Breast epithelium (tissue), 3 donors: ENCODE results near the gene NFATC3.

ENCODE experiments used
- POLR2A ChIP-seq: fragments of 450-650 bp; IDR thresholded peaks from one replicate; pipeline ENCODE4 v1.6.1; 2016; ENCODE audit warnings: antibody characterized with exemption, mild to moderate bottlenecking, moderate library complexity
- TF ChIP-seq, protein P1 (sequence below), 3 donors: fragments of 450-650 bp; IDR thresholded peaks; one replicate each; pipeline ENCODE4 v1.5.1; 2016 to 2017; ENCODE audit warnings: antibody characterized with exemption in 3 of 3, mild to moderate bottlenecking in 3 of 3, moderate library complexity in 3 of 3

DNA sequence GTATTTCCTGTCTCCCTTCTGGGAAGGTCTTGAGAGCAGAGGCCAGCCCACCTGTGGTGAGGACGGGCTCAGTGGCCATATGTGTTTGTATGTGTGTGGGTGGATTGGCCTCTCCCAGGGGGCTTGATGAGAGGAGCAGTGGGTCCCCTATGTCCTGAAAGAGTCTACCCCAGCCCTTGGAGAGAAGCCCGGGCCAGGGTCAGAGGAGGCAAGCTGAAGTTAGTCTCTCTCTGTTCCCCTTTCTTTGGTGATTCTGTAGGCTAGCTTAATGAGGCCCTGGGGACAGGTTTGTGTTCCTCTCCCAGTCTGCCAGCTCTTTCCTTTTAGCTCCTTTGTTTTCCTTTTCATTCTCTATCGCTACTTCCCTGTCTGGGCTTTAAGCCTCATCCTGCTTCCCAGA, 23.8 kb upstream of the NFATC3 start:
- TF ChIP-seq POLR2A: no peak
- TF ChIP-seq, protein P1, sequence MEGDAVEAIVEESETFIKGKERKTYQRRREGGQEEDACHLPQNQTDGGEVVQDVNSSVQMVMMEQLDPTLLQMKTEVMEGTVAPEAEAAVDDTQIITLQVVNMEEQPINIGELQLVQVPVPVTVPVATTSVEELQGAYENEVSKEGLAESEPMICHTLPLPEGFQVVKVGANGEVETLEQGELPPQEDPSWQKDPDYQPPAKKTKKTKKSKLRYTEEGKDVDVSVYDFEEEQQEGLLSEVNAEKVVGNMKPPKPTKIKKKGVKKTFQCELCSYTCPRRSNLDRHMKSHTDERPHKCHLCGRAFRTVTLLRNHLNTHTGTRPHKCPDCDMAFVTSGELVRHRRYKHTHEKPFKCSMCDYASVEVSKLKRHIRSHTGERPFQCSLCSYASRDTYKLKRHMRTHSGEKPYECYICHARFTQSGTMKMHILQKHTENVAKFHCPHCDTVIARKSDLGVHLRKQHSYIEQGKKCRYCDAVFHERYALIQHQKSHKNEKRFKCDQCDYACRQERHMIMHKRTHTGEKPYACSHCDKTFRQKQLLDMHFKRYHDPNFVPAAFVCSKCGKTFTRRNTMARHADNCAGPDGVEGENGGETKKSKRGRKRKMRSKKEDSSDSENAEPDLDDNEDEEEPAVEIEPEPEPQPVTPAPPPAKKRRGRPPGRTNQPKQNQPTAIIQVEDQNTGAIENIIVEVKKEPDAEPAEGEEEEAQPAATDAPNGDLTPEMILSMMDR (IDR thresholded peaks at IDR 0.05): no peak
